Sigmoid colon (tissue), 3 donors: Measurements from ENCODE around the gene SF3B6.

Experiments
- CTCF ChIP-seq, 4 experiments: fragments of 450-650 bp in 3 of 4; fragments of 200-600 bp in 1 of 4; IDR thresholded peaks; one replicate each; pipeline ENCODE4 v1.5.1; 2016 to 2019; ENCODE audit warnings: antibody characterized with exemption in 4 of 4, mild to moderate bottlenecking in 3 of 4, moderate library complexity in 2 of 4
- POLR2A ChIP-seq, 2 donors: fragments of 450-650 bp; IDR thresholded peaks; one replicate each; pipeline ENCODE4 v1.6.1; 2016; ENCODE audit warnings: antibody characterized with exemption in 2 of 2, mild to moderate bottlenecking in 2 of 2, moderate library complexity in 2 of 2

- TF ChIP-seq POLR2A (IDR thresholded peaks at IDR 0.05), result no peak
- no peak for TF ChIP-seq CTCF (IDR thresholded peaks at IDR 0.05)
Measured at GRCh38 chr2:24110660-24111303, 34.7 kb upstream of the SF3B6 start.
